Lower lobe of right lung (tissue), 2 donors: ENCODE data around the gene PAOX. TPM values are rescaled to one million over a fixed set of nuclear protein-coding genes. Genes with fewer than 3 reads are reported as not detected.

Source experiments
- ATAC-seq, 2 donors: fragments of 200-7000 bp; cut with Tn5 transposase; one replicate each; pipeline ENCODE4 v1.9.1; 2020 to 2022; ENCODE audit warnings: mild to moderate bottlenecking in 2 of 2, moderate library complexity in 2 of 2
- DNase-seq: peaks from one replicate; pipeline ENCODE4 v3.0.0-alpha.2; 2020
- H3K27ac ChIP-seq: fragments of 200-600 bp; one replicate; pipeline ENCODE4 v1.8.0; 2022
- H3K27me3 ChIP-seq: fragments of 200-600 bp; one replicate; pipeline ENCODE4 v1.8.0; 2022; ENCODE audit warnings: low read depth
- H3K36me3 ChIP-seq: fragments of 200-600 bp; one replicate; pipeline ENCODE4 v1.8.0; 2022; ENCODE audit warnings: mild to moderate bottlenecking
- H3K4me1 ChIP-seq: fragments of 200-600 bp; one replicate; pipeline ENCODE4 v1.8.0; 2022
- H3K4me3 ChIP-seq: fragments of 200-600 bp; one replicate; pipeline ENCODE4 v1.8.0; 2022; ENCODE audit warnings: mild to moderate bottlenecking
- H3K9me3 ChIP-seq: fragments of 200-600 bp; one replicate; pipeline ENCODE4 v1.8.0; 2022
- intact Hi-C: fragments of 100-400 bp; cut with DNase I; formaldehyde crosslinking; loops from one replicate; pipeline ENCODE4 v1.11.0; 2022
- total RNA-seq: library from RNA; stranded (reverse); fragmentation: NEBNext Ultra II Directional; extraction: Animal tissue kit (Norgen Biotek cat#: 25700); gene quantifications from one replicate; pipeline ENCODE4 v1.2.1, GENCODE V29; 2021
- TF ChIP-seq, protein P1 (sequence below): fragments of 200-600 bp; IDR thresholded peaks from one replicate; pipeline ENCODE4 v1.8.0; 2022; ENCODE audit warnings: antibody characterized with exemption, mild to moderate bottlenecking
- donor health status: DM: no; HTN: yes; CAD: no; lungs with severe emphysema.

The PAOX gene
- total RNA-seq, 1 donor from 2014 or later = 6.9 TPM

DNA sequence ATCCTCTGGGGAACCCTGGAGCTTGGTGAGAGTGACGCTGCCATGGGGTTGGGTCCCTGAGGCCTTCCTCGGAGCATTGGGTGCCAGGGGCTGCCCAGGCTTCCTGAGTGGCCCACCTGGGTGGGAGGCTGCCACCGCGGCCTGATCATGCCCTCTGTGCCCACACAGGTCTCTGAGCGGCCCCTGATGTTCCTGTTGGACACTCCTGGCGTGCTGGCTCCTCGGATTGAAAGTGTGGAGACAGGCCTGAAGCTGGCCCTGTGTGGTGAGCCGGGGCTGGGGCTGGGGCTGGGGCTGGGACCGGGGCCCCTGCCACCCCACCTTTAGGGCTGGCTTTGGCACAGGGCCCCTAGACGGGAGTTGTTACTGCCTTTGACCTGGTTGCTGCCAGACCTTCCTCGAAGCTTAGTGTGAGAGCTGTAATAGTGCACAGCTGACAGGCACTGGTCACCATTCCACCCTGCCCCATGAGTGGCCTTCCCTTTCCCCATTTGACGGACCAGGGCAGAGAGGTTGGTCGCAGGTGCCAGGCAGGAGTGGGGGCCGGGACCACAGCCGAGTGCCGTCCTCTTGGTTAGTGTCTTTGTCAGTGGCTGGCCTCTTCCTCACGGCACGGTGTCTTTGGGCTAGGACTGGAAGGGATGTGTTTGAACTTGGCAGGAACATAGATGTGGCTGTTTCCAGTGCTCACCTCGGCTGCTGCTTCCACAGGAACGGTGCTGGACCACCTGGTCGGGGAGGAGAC, 23.1 kb downstream of the PAOX start:
- H3K27ac ChIP-seq = peak overlapping the region; percentile 18
- no peaks in the 10 kb centered on the region for H3K27me3 ChIP-seq
- ATAC-seq (peak in 1 of 2 donors; percentile 16), DNase-seq (peak; percentile 42)
- no peak overlapping the region for H3K4me3 ChIP-seq
- H3K9me3 ChIP-seq = no peaks in the 10 kb centered on the region
- TF ChIP-seq, protein P1, sequence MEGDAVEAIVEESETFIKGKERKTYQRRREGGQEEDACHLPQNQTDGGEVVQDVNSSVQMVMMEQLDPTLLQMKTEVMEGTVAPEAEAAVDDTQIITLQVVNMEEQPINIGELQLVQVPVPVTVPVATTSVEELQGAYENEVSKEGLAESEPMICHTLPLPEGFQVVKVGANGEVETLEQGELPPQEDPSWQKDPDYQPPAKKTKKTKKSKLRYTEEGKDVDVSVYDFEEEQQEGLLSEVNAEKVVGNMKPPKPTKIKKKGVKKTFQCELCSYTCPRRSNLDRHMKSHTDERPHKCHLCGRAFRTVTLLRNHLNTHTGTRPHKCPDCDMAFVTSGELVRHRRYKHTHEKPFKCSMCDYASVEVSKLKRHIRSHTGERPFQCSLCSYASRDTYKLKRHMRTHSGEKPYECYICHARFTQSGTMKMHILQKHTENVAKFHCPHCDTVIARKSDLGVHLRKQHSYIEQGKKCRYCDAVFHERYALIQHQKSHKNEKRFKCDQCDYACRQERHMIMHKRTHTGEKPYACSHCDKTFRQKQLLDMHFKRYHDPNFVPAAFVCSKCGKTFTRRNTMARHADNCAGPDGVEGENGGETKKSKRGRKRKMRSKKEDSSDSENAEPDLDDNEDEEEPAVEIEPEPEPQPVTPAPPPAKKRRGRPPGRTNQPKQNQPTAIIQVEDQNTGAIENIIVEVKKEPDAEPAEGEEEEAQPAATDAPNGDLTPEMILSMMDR = no peak
- H3K36me3 ChIP-seq = peaks cover 85% of the 10 kb centered on the region
- intact Hi-C loops = no loop called here
- H3K4me1 ChIP-seq = no peaks in the 10 kb centered on the region

DNA sequence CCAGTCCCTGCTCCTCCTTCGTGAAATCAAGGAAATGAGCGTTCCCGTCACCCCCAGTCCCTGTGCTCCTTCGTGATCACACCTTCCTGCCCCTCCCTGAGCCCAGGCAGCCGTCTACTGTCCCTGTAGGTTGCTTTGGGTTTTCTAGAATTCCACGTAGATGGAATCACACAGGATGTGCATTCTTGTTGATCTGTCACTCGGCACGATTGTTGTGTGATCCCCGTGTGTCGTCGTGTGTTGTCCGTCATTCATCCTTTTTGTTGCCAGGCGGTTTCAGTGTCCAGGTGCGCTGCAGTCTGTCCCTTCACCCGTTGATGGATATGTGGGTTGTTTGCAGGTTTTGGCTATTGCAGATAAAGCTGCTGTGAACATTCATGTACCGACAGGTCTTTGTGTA, 24.3 kb downstream of the PAOX start:
- TF ChIP-seq, protein P1 = no peak
- ATAC-seq (no peak), DNase-seq (no peak)
- Histone ChIP-seq H3K4me1 (no peaks in the 10 kb centered on the region), H3K27ac (no peak overlapping the region), H3K27me3 (no peaks in the 10 kb centered on the region), H3K4me3 (no peak overlapping the region), H3K36me3 (peaks cover 87% of the 10 kb centered on the region), H3K9me3 (no peaks in the 10 kb centered on the region)
- intact Hi-C loops = no loop called here

DNA sequence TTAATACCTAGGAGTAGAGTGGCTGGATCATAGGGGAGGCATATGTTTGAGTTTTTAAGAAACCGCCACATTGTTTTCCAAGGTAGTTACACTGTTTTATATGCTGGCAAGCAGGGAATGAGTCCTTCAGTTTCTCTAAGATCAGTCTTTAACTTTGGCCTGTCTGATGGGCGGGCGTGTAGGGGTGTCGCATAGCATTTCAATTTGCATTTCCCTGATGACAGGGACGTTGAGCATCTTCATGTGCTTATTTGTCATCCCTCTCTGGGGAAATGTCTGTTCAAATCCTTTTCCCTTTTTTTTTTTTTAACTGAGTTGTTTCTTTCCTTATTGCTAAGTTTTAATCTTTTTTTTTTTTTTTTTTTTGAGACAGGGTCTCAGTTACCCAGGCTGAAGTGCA, 24.7 kb downstream of the PAOX start:
- intact Hi-C loops = no loop called here
- Histone ChIP-seq H3K9me3 (no peaks in the 10 kb centered on the region), H3K4me3 (no peak overlapping the region), H3K27ac (no peak overlapping the region), H3K36me3 (peaks cover 82% of the 10 kb centered on the region), H3K27me3 (no peaks in the 10 kb centered on the region), H3K4me1 (no peaks in the 10 kb centered on the region)
- ATAC-seq (no peak), DNase-seq (no peak)
- TF ChIP-seq, protein P1 = no peak

DNA sequence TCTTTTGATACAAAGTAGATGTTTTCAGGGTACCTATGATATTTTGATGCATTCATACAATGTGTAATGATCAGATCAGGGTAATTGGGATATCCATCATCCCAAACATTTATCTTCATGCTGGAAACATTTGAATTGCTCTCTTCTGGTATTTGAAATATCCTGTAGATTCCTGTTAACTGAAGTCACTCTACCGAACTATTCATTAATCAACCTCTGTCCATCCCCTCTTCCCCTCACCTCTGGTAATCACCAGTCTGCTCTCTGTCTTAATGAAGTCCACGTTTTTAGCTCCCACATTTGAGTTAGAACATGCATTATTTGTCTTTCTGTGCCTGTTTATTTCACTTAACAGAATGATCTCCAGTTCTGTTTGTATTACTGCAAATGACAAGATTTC, 26.2 kb downstream of the PAOX start:
- ATAC-seq (no peak), DNase-seq (no peak)
- Histone ChIP-seq H3K4me1 (no peaks in the 10 kb centered on the region), H3K36me3 (peaks cover 76% of the 10 kb centered on the region), H3K4me3 (no peak overlapping the region), H3K9me3 (no peaks in the 10 kb centered on the region), H3K27me3 (no peaks in the 10 kb centered on the region), H3K27ac (no peak overlapping the region)
- TF ChIP-seq, protein P1 = no peak
- intact Hi-C loops = no loop called here

DNA sequence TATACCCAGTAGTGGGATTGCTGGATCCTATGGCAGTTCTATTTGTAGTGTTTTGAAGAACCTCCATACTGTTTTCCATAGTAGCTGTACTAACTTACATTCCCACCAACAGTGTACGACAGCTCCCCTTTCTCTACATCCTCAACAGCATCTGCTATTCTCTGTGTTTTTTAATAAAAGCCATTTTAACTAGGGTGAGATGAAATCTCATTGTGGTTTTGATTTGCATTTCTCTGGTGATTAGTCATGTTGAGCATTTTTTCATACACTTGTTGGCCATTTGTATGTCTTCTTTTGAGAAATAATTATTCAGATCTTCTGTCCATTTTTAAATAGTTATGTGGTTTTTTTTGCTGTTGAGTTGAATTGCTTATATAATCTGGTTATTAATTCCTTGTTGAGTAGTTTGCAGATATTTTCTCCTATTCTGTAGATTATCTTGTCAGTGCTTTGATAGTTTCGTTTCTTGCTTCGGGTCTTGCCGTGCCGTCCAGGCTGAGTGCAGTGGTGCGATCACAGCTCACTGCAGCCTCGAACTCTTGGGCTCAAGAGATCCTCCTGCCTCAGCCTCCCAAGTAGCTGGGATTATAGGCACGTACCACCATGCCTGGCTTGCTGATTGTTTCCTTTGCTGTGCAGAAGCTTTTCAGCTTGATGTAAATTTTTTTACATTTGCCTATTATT, 26.9 kb downstream of the PAOX start:
- Histone ChIP-seq H3K9me3 (peaks cover under 1% of the 10 kb centered on the region), H3K36me3 (peaks cover 77% of the 10 kb centered on the region), H3K27ac (no peak overlapping the region), H3K27me3 (no peaks in the 10 kb centered on the region), H3K4me3 (no peak overlapping the region), H3K4me1 (no peaks in the 10 kb centered on the region)
- DNase-seq = no peak
- intact Hi-C loops = no loop called here
- TF ChIP-seq, protein P1 = no peak
- ATAC-seq = no peak
